ENCODE results near the gene LIN7A. TPM values are rescaled to one million over a fixed set of nuclear protein-coding genes. Genes with fewer than 3 reads are reported as not detected.

Gene LIN7A
- total RNA-seq, 1 donor from 2014 or later, result 0.80 TPM

- Mint-ChIP-seq H3K27me3 (ENCODE audit: low read depth) (no peaks in the 10 kb centered on the region), H3K9me3 (ENCODE audit: low read depth) (peaks cover 10% of the 10 kb centered on the region), H3K36me3 (ENCODE audit: low read depth) (peaks cover 7% of the 10 kb centered on the region), H3K4me1 (ENCODE audit: low read depth) (peaks cover 17% of the 10 kb centered on the region), H3K27ac (ENCODE audit: unreplicated experiment) (no peak overlapping the region), H3K4me3 (ENCODE audit: unreplicated experiment) (no peak overlapping the region)
- TF ChIP-seq CTCF (IDR thresholded peaks at IDR 0.05), result no peak
- no peak for DNase-seq (ENCODE audit: low spot score)
These were observed 156.4 kb downstream of the LIN7A start for GRCh38 chr12:80781313-80781712.

GRCh38 chr12:80780746-80781145 is 157.0 kb downstream of the LIN7A start:
- Mint-ChIP-seq H3K9me3 (ENCODE audit: low read depth) (peaks cover 14% of the 10 kb centered on the region), H3K4me1 (ENCODE audit: low read depth) (peaks cover 17% of the 10 kb centered on the region)

GRCh38 chr12:80778005-80778541 is 159.7 kb downstream of the LIN7A start:
- Mint-ChIP-seq H3K4me1 (ENCODE audit: low read depth) (peaks cover 17% of the 10 kb centered on the region), H3K27ac (ENCODE audit: unreplicated experiment) (peak overlapping the region; percentile 65), H3K27me3 (ENCODE audit: low read depth) (no peaks in the 10 kb centered on the region), H3K36me3 (ENCODE audit: low read depth) (peaks cover 10% of the 10 kb centered on the region), H3K4me3 (ENCODE audit: unreplicated experiment) (no peak overlapping the region), H3K9me3 (ENCODE audit: low read depth) (peaks cover 25% of the 10 kb centered on the region)
- no peak for DNase-seq (ENCODE audit: low spot score)
- TF ChIP-seq CTCF (IDR thresholded peaks at IDR 0.05), result no peak

More at GRCh38 chr12:80780746-80781145, 157.0 kb downstream of the LIN7A start:
- DNase-seq (ENCODE audit: low spot score), result no peak
- H3K36me3 Mint-ChIP-seq (ENCODE audit: low read depth), result peaks cover 7% of the 10 kb centered on the region
- H3K4me3 Mint-ChIP-seq (ENCODE audit: unreplicated experiment), result no peak overlapping the region
- no peaks in the 10 kb centered on the region for H3K27me3 Mint-ChIP-seq (ENCODE audit: low read depth)
- no peak for TF ChIP-seq CTCF (IDR thresholded peaks at IDR 0.05)
- H3K27ac Mint-ChIP-seq (ENCODE audit: unreplicated experiment), result no peak overlapping the region

GRCh38 chr12:80777587-80777986 is 160.1 kb downstream of the LIN7A start:
- DNase-seq (ENCODE audit: low spot score), result no peak
- no peak for TF ChIP-seq CTCF (IDR thresholded peaks at IDR 0.05)
- H3K4me3 Mint-ChIP-seq (ENCODE audit: unreplicated experiment), result no peak overlapping the region
- peaks cover 17% of the 10 kb centered on the region for H3K4me1 Mint-ChIP-seq (ENCODE audit: low read depth)
- H3K27me3 Mint-ChIP-seq (ENCODE audit: low read depth), result no peaks in the 10 kb centered on the region
- peaks cover 10% of the 10 kb centered on the region for H3K36me3 Mint-ChIP-seq (ENCODE audit: low read depth)
- H3K27ac Mint-ChIP-seq (ENCODE audit: unreplicated experiment), result peak overlapping the region; percentile 52
- peaks cover 30% of the 10 kb centered on the region for H3K9me3 Mint-ChIP-seq (ENCODE audit: low read depth)

- Mint-ChIP-seq H3K9me3 (ENCODE audit: low read depth) (peaks cover 33% of the 10 kb centered on the region), H3K36me3 (ENCODE audit: low read depth) (peaks cover 11% of the 10 kb centered on the region), H3K4me3 (ENCODE audit: unreplicated experiment) (no peak overlapping the region), H3K4me1 (ENCODE audit: low read depth) (peaks cover 17% of the 10 kb centered on the region), H3K27me3 (ENCODE audit: low read depth) (no peaks in the 10 kb centered on the region), H3K27ac (ENCODE audit: unreplicated experiment) (no peak overlapping the region)
- no peak for DNase-seq (ENCODE audit: low spot score)
- TF ChIP-seq CTCF (IDR thresholded peaks at IDR 0.05), result no peak
These were observed 161.0 kb downstream of the LIN7A start for GRCh38 chr12:80776706-80777105.

All from chondrocyte (in vitro differentiated cells).